HT1080 (cell line): ENCODE measurements around the gene CACNA1C. TPM values are rescaled to one million over a fixed set of nuclear protein-coding genes. Genes with fewer than 3 reads are reported as not detected.
A peak's percentile ranks its signal among the peaks of the same experiment; 100 is the strongest.

Source experiments
- DNase-seq: peaks from one replicate; pipeline ENCODE4 v3.0.0-alpha.2; 2015; ENCODE audit warnings: low read depth
- total RNA-seq: library from RNA; depleted of rRNA; stranded (reverse); fragments of >200 nt; shearing (Covaris generic); gene quantifications from 2 replicates; pipeline ENCODE4 v1.2.3, GENCODE V29; 2014

Gene CACNA1C
- total RNA-seq, 1 experiment from 2014 or later: not detected

DNA sequence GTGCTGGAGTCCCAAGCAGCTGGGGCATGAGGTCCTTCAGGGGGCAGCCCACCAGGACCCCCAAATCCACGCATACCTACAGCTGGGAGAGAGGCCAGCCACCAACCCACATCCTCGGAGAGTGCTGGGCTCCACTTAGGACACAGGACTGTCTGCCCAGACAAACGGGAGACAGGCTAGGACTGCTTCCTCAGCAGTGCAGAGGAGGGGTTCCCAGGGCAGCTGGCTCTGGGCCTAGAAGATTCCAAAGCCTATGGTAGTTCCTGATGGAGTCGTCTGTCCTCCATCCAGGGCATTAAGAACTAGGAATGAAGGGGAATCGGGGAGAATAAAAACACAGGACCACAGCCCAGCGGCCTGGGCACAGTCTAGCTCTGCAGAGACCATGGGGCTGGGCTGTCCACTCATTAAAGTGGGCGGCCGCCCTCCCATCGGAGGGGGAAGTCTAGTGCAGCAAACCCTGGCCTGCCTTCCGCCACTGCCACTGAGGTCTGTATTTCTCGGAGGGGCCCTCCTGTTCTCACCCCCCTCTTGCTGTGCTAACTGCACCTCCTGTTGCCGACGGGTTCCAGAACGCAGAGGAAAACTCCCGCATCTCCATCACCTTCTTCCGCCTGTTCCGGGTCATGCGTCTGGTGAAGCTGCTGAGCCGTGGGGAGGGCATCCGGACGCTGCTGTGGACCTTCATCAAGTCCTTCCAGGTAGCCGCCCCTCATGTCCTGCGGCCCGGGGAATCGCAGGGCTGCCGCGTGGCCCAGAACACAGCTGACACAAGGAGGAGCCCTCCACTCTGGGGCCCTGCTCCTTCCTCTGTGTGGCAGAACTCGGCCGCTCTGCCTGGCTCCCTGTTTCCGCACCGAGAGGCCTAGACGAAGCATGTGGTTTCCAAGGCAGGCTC lies 598.5 kb downstream of the CACNA1C start:
- no peak for DNase-seq

DNA sequence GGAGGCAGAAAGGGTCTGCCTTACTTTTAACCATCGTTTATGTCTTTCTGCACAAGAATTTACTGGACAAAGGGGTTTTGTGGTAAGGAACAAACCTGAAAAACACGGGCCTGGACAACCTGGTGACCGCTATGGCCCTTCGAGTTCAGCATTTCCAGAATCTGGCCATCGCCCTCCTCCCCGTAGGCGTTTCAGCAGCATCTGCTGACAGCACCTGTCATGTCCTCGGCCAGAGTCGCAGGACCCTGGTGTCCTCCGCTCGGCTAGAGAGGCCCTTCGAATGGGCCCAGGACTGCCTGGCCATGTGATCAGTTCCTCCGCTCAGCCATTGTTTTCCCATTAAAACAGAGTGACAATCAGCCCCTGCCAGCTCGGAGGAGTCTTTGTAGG lies 599.2 kb downstream of the CACNA1C start:
- no peak for DNase-seq

DNA sequence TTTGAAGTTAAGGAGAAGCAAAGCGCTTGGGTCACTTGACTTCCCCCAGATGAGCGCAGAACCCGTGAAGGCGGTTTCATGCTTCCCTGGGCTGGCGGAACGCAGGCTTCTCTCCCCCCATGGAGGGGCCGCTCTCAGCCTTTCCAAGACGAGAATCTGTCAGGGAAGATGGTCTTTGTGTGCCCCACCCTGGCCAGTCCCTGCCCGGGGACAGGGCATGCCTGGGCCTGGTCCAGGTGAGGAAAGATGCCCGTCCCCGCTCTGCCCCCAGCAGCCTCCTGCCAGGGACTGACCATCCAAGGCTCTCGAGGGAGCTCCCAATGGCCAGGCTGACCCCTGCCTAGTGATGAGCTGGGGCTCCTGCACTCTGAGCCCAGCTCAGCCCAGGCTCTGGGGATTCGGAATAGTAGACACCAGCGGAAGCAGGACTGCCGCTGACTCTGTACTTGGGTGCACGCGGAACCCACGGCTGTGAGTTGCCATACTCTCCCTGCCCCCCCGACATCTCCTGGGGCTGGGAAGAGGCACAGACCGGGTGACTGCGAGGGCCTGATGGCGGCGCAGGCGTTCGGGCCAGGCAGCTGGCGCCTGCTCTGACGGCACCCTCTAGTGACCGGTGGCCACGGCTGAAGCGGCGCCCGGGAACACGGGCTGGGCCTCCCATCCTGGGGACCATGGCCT lies 599.8 kb downstream of the CACNA1C start:
- DNase-seq: no peak

DNA sequence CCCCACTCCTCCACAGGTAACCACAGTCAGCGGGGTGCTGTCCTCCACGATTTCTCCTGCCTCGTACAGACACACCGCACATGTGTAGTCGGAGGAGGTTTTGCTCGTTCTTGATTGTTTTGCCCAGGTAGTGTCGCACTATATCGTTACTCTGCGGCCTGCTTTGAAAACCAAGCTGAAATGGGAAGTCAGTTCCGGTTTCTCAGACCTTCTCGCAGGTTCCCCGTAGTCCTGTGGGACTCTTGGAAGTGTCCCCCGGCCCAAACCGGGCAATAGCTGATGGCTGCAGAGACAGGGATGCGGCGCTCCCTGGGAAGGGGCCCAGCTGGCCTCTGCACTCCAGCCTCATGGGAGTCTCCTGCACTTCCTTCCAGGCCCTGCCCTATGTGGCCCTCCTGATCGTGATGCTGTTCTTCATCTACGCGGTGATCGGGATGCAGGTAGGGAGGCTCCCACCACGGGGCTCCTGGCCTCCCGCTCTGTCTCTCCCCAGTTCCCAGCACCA lies 600.7 kb downstream of the CACNA1C start:
- DNase-seq: no peak

DNA sequence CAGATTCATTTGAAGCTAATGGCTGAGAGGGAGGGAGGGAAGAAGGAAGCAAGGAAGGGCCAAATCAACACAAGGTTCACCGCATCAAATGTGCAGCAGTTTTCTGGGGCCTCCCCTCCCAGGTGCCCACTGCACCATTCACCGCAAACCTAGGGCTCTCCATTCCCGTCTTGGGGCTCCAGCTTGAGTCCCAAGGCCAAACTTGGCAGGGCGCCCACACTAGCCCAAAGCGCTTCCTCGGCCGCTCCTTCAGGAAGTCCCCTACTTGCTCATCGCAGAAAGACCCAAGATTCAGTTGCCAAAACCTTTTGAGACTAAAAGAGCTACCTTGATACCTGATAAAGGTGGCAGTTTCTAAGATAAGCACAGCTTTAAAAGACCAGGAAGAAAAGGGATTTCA lies 601.5 kb downstream of the CACNA1C start:
- DNase-seq: no peak

DNA sequence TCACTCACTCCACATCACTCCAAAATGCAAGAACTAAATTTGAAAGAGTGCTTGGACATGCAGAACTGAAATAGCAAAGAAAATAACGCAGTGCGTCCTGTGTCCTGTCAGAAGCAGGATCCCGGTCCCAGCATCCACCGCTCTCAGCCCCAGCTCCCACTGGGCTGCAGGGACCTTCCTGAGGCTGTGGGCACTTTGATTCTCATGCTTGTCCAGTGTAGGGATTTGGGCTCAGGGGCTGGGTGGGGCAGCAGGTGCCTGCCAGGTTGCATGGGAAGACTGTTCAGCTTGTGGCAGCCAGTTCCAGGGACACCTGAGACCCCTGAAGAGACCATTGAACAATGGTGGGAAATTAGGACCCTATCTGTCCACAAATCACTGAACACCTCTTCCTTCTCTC lies 602.0 kb downstream of the CACNA1C start:
- no peak for DNase-seq

DNA sequence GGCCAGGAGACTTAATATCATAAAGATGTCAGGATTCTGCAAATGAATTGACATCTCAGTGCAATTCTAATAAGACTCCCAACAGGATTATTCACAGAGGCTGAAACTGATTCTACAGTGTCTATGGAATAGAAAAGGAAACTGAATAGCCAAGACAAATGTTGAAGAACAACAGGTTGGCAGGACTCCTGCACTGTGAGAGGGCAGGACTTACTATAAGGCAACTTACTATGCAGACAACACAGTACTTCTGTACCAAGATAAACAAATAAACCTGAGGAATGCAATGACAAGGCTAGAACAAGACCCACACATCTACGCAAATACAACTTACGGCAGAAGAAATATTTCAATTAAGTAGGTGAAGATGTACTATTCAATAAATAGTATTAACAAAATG lies 609.7 kb downstream of the CACNA1C start:
- DNase-seq: no peak

DNA sequence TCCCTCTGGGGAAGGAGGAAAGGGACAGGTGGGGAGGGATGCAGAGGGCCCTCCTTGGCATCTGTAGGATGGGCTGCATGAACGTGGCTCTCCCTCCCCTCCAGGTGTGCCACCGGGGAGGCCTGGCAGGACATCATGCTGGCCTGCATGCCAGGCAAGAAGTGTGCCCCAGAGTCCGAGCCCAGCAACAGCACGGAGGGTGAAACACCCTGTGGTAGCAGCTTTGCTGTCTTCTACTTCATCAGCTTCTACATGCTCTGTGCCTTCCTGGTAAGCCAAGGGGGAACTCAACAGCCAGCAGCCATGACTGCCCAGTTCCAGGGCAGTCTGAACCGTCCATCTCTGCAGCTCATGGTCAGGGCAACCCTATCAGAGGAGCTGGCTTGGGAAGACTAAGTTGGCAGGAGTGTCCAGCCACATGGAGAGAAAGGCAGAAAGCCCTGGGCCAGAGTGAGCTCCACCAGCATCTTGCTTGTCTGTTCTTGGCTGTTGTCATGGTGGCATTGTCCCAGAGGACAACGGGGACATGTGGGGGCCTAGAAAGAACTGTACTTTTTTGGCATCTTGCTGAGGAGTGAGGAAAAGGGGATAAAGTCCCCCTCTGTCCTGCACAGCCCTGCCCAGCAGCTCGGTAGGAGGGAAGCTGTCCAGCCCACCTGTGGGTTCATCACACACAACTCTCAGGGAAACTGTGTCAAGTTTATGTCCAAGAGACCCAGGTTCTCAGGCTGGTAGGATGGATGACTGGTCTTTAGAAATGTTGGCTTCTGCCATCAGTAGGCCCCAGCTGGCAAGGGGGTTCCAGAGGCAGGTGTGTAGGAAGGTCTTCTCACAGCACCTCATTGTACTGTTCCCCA lies 612.2 kb downstream of the CACNA1C start:
- DNase-seq: no peak

DNA sequence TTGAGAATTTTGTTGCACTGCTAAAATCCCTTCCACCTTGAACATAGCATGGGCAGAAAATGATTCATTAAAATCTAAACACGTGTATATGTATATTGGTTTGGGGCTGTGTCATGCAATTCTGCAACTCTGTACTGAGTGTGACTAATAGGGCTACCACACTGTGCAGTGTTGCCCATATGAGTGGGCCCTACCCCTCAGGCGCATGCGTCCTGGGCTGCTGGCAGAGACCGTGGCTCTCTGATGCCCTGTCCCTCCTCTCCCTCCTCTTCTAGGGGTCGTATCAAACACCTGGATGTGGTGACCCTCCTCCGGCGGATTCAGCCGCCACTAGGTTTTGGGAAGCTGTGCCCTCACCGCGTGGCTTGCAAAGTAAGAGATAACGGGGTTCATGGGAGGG lies 613.6 kb downstream of the CACNA1C start:
- DNase-seq: peak; percentile 63

DNA sequence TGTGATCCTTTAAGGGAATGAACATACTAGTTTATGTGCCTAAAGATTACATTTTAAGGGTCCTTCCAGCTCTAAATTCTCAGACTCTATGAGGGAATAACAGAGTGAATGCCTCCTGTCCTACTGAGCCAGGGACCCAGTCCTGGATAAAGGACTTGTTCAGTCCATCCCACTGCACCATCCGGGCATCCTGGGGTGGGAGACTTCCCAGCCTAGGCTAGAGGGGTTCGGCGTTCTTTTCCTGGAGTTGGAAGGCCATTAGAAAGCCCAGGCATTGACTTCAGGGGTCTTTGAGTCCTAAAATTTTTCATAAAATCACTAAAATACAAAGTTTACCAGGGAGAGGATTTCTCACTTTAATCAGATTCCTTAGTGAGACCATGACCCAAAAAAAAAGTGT lies 614.1 kb downstream of the CACNA1C start:
- no peak for DNase-seq

DNA sequence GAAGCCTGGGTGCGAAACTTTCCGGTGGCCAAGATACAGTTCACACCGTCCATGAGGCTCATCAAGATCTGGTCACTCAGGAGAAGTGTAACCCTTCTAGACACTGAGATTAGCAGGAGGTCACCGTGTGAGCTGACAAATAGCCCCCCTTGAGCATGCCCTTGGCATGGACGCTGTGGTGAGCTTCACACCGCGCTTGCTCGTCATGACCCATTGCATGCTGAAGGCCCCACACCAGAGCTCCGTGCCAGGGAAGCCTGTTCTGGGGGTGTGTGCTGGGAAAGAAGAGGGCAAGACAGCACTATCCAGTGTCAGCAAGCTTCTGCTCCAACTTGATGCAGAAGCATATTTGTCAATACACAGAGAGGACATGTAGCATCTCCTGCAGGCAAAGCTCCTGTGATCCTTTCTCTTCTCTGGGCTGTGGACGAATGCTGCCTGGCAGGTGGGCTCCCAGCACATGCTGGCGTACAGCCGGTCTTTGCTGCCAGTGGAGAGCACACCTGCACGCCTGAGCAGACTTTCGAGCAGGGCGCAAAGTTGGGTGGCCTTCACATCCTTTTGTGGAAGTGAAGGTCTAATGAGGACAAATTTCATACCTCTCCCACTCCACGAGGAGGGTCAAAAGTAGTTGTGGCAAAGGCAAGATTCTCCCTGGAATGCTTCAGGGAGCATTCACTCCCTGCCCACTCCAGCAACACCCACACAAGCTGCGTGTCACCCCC lies 615.1 kb downstream of the CACNA1C start:
- no peak for DNase-seq

DNA sequence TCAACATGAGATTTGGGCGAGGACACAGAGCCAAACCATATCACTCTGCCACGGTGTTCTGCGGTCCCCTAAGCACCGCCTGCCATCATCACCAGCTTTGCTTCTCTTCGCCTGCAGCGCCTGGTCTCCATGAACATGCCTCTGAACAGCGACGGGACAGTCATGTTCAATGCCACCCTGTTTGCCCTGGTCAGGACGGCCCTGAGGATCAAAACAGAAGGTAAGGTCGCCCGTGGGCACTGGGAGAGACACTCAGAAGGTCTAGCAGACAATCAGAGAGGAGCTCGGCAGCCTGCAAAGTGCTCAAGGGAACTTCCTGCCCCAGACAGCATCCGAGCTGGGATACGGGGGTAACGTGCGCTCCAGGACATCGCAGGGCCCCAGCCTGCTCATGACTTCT lies 616.0 kb downstream of the CACNA1C start:
- no peak for DNase-seq

DNA sequence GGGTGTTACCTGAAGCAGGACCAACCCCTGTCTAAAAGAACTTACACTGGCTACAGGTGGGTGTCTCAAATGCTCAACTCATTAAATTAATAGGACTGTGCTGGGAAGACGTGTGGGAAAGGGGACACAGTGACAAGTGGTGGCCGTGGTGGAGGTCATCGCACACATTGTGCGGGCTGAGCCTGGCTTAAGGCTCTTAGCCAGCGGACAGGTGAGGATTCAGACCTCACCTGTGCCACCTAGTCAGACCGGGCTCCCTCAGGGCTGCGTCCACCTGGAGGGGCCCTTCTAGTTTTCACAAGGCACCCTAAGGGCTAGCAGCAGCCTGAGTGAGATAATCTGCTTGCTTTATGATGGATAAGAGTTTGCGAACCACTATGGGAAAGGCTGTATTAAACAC lies 616.8 kb downstream of the CACNA1C start:
- DNase-seq: no peak

DNA sequence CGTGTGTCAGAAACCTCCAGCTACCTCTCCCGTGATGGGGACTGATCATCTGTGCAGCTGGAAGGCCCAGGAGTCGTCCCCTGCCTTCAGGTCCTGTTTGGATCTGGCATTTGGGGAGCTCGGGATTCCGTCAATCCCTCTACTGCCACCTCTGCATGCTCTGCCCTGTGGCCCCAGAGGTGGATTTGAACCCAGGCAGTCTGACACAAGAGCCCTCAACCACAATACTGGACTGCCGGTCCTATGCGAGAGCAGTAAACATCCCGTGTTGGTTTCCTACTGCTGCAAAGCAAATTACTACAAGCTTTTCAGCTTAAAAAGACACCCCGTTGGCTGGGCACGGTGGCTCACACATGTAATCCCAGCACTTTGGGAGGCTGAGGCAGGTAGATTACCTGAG lies 620.1 kb downstream of the CACNA1C start:
- no peak for DNase-seq

DNA sequence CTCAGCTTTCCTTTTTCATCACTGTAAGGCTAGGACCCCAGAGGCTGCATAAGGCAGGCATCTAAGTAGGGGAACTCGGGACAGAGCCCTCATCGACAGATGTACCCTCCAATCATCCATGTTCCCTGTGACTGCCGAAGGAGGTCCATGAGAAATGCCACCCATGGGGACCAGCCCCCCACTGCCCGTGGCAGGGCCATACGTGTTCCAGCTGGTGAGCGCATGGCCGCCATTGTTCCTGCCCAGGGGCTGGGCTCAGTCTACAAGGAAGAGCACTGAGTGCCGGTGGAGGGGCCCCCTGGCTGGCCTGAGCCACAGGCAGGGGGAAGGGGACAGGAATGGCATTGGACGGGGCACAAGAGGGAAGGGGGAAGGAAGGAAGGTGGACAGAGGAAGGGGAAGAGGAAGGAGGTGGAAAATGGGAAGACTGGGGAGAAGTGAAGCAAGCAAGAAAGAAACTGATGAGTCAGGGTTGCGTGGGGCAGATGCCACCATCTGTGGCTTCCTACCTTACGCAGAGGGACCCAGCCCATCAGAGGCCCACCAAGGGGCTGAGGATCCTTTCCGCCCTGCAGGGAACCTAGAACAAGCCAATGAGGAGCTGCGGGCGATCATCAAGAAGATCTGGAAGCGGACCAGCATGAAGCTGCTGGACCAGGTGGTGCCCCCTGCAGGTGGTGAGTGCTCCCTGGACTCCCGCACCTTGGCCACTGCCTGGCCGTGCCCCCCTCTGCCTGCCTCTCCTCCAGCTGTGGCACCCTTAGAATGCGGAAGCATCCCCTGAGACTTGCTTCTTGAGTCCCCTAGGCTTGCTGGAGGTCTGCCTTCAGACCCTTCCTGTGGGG lies 621.4 kb downstream of the CACNA1C start:
- peak; percentile 21 for DNase-seq

DNA sequence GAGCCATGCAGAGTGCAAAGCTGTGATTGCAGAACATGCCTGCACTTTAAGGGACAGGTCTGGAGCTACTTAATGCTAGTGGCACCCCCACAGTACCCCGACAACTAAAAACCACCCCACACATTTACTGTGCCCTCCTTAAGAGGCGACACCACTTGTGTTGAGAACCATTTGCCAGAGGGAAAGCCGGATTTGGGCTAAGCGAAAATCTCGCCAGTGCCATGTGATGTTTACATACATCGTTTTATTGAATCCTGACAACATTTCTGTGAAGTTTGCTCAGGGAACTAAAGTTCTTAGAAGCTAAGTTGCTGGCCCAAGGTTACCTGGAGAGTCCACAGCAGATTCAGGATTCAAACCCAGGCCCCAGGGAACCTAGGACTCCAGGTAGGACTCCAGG lies 623.0 kb downstream of the CACNA1C start:
- DNase-seq: no peak

DNA sequence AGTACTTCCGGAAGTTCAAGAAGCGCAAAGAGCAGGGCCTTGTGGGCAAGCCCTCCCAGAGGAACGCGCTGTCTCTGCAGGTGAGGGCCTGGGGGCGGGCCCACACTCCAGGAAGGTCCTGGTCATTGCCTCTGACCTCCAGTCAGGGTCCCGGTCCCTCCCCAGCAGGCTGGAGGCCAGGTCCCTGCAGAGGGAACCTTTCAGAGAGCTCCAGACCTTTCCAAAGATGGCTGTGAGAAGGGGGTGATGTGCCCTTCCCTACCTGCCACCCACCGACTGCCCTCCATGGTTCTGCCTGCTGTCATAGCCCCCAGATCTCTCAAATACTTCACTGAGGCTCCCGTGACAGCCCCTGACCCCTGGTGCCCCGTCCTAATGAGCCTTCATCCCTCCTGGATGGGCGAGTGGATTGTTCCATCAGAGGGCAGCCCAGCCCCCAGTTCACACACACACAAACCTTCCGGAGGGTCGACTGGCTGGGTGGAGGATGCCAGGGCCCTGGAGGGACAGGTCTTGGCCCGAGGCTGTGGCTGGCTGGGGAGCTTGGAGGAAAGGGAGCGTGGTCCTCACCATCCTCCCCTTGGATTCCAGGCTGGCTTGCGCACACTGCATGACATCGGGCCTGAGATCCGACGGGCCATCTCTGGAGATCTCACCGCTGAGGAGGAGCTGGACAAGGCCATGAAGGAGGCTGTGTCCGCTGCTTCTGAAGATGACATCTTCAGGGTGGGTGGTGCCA lies 624.5 kb downstream of the CACNA1C start:
- no peak for DNase-seq

DNA sequence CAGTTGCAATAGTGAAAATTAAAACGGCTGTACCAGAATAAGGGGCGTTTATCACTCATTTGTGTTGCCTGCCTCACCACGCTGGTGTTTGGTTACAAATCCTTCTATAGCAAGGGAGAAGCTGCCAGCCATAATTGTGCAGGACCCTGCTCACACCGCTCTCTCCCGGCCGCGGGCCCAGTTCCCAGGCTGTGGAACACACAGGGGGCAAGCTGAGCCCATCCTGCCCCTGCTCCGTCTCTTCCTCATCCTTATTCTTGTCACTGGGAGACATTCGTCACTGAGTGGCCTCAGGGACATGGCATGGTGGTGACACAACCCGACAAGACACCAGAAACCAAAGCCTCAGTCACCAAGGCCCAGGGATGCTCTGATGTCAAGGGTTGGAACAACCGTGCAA lies 625.6 kb downstream of the CACNA1C start:
- no peak for DNase-seq

DNA sequence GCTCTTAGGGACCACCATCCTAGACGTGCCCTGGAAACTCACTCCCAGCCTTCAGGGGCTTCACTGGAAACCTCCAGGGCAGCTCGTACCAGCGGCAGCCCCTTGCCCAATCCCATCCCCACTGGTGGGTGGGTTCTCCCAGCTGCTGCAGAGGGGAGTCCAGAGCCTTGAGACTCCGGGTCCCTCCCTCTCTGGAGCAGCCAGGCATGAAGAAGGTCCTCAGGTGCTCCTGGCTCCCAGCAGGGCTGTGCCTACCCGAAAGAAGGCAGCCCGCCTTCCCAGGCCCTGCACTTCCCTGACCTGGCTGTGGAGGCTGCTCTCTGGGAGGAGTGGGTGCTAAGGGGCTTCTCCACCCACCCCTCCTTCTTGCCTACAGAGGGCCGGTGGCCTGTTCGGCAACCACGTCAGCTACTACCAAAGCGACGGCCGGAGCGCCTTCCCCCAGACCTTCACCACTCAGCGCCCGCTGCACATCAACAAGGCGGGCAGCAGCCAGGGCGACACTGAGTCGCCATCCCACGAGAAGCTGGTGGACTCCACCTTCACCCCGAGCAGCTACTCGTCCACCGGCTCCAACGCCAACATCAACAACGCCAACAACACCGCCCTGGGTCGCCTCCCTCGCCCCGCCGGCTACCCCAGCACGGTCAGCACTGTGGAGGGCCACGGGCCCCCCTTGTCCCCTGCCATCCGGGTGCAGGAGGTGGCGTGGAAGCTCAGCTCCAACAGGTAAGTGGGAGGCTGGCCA lies 626.5 kb downstream of the CACNA1C start:
- DNase-seq: no peak
